NCI-H748 (cell line): ENCODE results near the gene DBNDD2.

Source experiments
- DNase-seq: peaks from one replicate; lab custom pipeline; 2025; ENCODE audit not compliant: unreplicated experiment; lab: John Stamatoyannopoulos, UW

DBNDD2 gene

GRCh38 chr20:45415822-45416637, 7.9 kb downstream of the DBNDD2 start, which contains the start of gene PIGT:
Gene PIGT (plus strand): TSS chr20:45416141. CDS start chr20:45416157, 16 bp downstream.
- peak; percentile 89 for DNase-seq

GRCh38 chr20:45416917-45417316, 8.8 kb downstream of the DBNDD2 start:
- DNase-seq: no peak

- peak; percentile 94 for DNase-seq
Measured at GRCh38 chr20:45419188-45420091, 11.4 kb downstream of the DBNDD2 start.

GRCh38 chr20:45420125-45420524, 12.0 kb downstream of the DBNDD2 start:
- no peak for DNase-seq

GRCh38 chr20:45423700-45424099, 15.6 kb downstream of the DBNDD2 start:
- no peak for DNase-seq

- no peak for DNase-seq
Measured at GRCh38 chr20:45425561-45425960, 17.5 kb downstream of the DBNDD2 start.

- DNase-seq: no peak
Measured at GRCh38 chr20:45426320-45427016, 18.4 kb downstream of the DBNDD2 start.

GRCh38 chr20:45427236-45428149, 19.4 kb downstream of the DBNDD2 start:
- DNase-seq: no peak

GRCh38 chr20:45429618-45430017, 21.5 kb downstream of the DBNDD2 start:
- no peak for DNase-seq

GRCh38 chr20:45432294-45432693, 24.2 kb downstream of the DBNDD2 start:
- DNase-seq: no peak

- no peak for DNase-seq
Measured at GRCh38 chr20:45433316-45433715, 25.2 kb downstream of the DBNDD2 start.

- no peak for DNase-seq
Measured at GRCh38 chr20:45433976-45434375, 25.9 kb downstream of the DBNDD2 start.

- peak; percentile 72 for DNase-seq
Measured at GRCh38 chr20:45436732-45437485, 28.8 kb downstream of the DBNDD2 start.

GRCh38 chr20:45440424-45440823, 32.3 kb downstream of the DBNDD2 start:
- DNase-seq: no peak

- no peak for DNase-seq
Measured at GRCh38 chr20:45440891-45441685, 33.0 kb downstream of the DBNDD2 start.

- DNase-seq: no peak
Measured at GRCh38 chr20:45441746-45442145, 33.7 kb downstream of the DBNDD2 start.

GRCh38 chr20:45444050-45444449, 36.0 kb downstream of the DBNDD2 start:
- no peak for DNase-seq

GRCh38 chr20:45445805-45446562, 37.9 kb downstream of the DBNDD2 start:
- DNase-seq: peak; percentile 23
